Activated T-cell treated with anti-CD3 and anti-CD28 coated beads, Interleukin-2, amount 50 U/mL, for 48 hours (primary cell): ENCODE results near the gene COL26A1.
"Not testable (repeated sequence)": the region's sequence is repeated elsewhere in the genome, so short reads cannot be mapped to it uniquely, and the experiment has no call there.

Source experiments
- DNase-seq, 2 experiments: peaks; one replicate each; pipeline ENCODE4 v3.0.0-alpha.2; 2020

Gene COL26A1

GRCh38 chr7:101602484-101603241 is 240.0 kb downstream of the COL26A1 start:
- peak; percentile 82 to 85 for DNase-seq

GRCh38 chr7:101604331-101604933 is 241.8 kb downstream of the COL26A1 start:
- DNase-seq = no peak

DNA sequence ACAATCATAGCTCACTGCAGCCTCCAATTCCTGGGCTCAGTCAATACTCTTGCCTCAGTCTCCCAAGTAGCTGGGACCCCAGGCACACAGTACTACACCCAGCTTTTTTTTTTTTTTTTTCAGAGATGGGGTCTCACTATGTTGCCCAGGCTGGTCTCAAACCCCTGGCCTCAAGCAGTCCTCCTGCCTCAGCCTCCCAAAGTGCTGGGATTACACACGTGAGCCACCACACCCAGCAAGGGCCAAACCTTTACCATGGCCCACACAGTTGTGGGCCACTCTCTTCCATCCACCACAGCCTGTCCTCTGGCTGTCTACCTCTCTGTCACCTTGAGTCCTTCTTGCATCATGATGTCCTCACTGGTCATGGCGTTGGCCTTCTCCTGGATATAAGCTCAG is 242.3 kb downstream of the COL26A1 start:
- not testable (repeated sequence) for DNase-seq

DNA sequence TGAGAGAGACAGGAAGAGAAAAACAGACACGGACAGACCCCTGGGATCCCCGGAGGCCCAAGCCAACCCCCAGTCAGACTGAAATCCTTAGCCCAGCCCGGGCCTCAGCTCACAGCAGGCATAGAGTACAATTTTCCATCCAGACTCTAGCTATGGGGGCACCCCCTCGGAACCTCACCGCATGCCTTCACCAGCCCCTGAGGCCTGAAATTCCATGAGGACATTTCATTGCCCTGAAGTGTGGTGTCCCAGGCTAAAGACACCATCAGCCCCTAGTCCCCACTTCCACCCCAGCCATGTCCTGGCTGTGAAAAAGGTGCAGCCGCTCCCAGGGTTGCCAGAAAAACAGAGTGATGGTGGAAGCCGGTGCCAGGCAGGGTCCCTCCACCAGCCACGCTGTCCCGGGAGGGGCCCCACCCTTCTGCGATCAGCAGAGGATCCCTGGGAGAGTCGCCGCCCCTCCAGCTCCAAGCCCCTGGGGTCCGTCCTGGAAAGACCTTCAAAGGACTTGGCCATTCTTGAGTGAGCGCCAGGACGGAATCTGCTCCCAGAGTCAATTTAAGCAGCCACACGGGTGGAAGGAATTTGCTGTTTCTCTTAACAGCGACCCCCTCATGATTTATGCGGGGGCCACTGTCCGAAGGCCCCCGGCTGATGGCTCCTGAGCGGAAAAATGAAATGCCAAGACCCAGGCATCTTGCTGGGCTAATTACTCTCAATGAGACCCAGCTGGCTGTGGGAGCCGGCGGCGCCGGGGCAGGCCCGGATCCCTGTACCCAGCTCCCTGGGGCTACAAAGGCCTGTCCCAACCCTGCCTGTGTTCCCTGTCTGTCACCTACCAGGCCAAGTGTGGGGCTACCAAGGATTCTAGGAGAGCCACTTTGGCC is 243.2 kb downstream of the COL26A1 start:
- no peak for DNase-seq

DNA sequence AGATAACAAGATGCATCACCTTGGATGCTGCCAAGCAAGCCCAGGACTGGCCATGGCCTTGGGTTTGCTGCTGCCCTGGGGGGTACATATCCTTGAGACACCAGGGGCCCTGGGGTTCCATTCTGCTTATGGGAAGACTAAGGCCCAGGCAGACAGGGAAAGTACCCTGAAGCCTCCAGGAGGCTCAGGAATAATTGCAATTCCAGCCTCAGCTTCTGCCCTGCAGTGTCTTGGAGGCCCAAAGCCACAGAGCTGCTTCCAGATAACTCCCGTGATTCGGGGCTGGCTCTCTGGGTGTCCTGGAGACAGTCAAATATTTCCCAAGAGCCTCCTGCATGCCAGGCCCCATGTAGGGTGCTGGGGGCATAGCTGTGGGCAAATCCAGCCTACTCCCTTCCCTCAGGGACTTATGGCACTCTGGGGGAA is 243.8 kb downstream of the COL26A1 start:
- DNase-seq = no peak
